ENCODE measurements around the gene MELTF.

MELTF gene

GRCh38 chr3:196965112-196965803 lies 64.4 kb downstream of the MELTF start:
- ChIA-PET CTCF (interaction anchor here (0.8 kb wide), 1 partner anchor 33 kb away, joined by 3 read pairs; no protein-coding TSS in a partner anchor), POLR2A (ENCODE audit: low non-redundant PET) (no interaction called here)
- DNase-seq (ENCODE audit: low spot score): no peak
- no peak overlapping the region for H3K27ac ChIP-seq
- no peak for TF ChIP-seq CTCF (conservative IDR thresholded peaks at IDR 0.05; ENCODE audit: low read depth)

GRCh38 chr3:196963631-196963953 lies 66.0 kb downstream of the MELTF start:
- POLR2A ChIA-PET (ENCODE audit: low non-redundant PET): no interaction called here
- no peak overlapping the region for H3K27ac ChIP-seq
- CTCF ChIA-PET: no interaction called here
- DNase-seq (ENCODE audit: low spot score): no peak
- TF ChIP-seq CTCF (conservative IDR thresholded peaks at IDR 0.05; ENCODE audit: low read depth): no peak

- TF ChIP-seq CTCF (conservative IDR thresholded peaks at IDR 0.05; ENCODE audit: low read depth): no peak
- H3K27ac ChIP-seq: no peak overlapping the region
- CTCF ChIA-PET: no interaction called here
- POLR2A ChIA-PET (ENCODE audit: low non-redundant PET): no interaction called here
- DNase-seq (ENCODE audit: low spot score): no peak
These were observed 66.5 kb downstream of the MELTF start for GRCh38 chr3:196962930-196963630.

GRCh38 chr3:196962108-196962929 lies 67.3 kb downstream of the MELTF start:
- DNase-seq (ENCODE audit: low spot score): no peak
- no peak for TF ChIP-seq CTCF (conservative IDR thresholded peaks at IDR 0.05; ENCODE audit: low read depth)
- no peak overlapping the region for H3K27ac ChIP-seq
- ChIA-PET CTCF (no interaction called here), POLR2A (ENCODE audit: low non-redundant PET) (no interaction called here)

GRCh38 chr3:196954832-196955231 lies 74.8 kb downstream of the MELTF start:
- ChIA-PET POLR2A (ENCODE audit: low non-redundant PET) (no interaction called here), CTCF (interaction anchor here (0.7 kb wide), 3 partner anchors 13 to 938 kb away, joined by 3 read pairs; no protein-coding TSS in a partner anchor)
- no peak for DNase-seq (ENCODE audit: low spot score)

More at GRCh38 chr3:196954832-196955231, 74.8 kb downstream of the MELTF start:
- TF ChIP-seq CTCF (conservative IDR thresholded peaks at IDR 0.05; ENCODE audit: low read depth): no peak
- no peak overlapping the region for H3K27ac ChIP-seq

Measured in RWPE1 (cell line).